GM23248 (cell line): ENCODE results near the gene ACADM.

Source experiments
- EZH2 ChIP-seq: fragments of 200-600 bp; sonication (generic); IDR thresholded peaks from 2 replicates; pipeline ENCODE4 v1.6.1; 2018; ENCODE audit warnings: antibody characterized with exemption, mild to moderate bottlenecking; ENCODE audit not compliant: insufficient read depth, poor library complexity, severe bottlenecking
- EZH2phosphoT487 ChIP-seq: fragments of 200-600 bp; sonication (generic); IDR thresholded peaks from 2 replicates; pipeline ENCODE4 v1.6.1; 2018; ENCODE audit warnings: antibody characterized with exemption, moderate library complexity, mild to moderate bottlenecking, low read depth; ENCODE audit not compliant: insufficient read depth

DNA sequence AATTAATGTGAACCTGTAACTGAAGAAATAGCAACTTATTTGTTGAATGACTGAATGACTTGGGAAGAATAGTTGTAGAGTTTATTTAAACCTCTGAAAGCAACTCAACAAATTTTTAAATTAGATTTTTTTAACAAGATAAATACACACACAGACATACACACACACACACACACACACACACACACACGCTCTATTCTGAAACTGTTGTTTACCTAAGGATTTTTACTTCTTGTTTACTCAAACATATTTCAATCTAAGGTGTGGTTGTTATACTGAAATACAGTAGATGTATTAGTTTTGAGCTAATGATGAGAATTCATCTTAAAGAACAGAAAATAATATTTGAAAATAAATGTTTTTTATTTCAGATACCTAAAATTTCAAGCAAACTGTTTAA, 11.5 kb downstream of the ACADM start:
- TF ChIP-seq EZH2 (no peak), EZH2phosphoT487 (no peak)
